DLD1 (cell line): ENCODE data around the gene ACP7.
"Not testable (repeated sequence)": the region's sequence is repeated elsewhere in the genome, so short reads cannot be mapped to it uniquely, and the experiment has no call there.

ENCODE experiments used
- in situ Hi-C: cut with HindIII; loops from 2 replicates; pipeline ENCODE4 v1.10.0; 2017; ENCODE audit warnings: low sequenced_read_pairs

The ACP7 gene

GRCh38 chr19:39129116-39129515 lies 44.9 kb downstream of the ACP7 start:
- in situ Hi-C loops = no loop called here

DNA sequence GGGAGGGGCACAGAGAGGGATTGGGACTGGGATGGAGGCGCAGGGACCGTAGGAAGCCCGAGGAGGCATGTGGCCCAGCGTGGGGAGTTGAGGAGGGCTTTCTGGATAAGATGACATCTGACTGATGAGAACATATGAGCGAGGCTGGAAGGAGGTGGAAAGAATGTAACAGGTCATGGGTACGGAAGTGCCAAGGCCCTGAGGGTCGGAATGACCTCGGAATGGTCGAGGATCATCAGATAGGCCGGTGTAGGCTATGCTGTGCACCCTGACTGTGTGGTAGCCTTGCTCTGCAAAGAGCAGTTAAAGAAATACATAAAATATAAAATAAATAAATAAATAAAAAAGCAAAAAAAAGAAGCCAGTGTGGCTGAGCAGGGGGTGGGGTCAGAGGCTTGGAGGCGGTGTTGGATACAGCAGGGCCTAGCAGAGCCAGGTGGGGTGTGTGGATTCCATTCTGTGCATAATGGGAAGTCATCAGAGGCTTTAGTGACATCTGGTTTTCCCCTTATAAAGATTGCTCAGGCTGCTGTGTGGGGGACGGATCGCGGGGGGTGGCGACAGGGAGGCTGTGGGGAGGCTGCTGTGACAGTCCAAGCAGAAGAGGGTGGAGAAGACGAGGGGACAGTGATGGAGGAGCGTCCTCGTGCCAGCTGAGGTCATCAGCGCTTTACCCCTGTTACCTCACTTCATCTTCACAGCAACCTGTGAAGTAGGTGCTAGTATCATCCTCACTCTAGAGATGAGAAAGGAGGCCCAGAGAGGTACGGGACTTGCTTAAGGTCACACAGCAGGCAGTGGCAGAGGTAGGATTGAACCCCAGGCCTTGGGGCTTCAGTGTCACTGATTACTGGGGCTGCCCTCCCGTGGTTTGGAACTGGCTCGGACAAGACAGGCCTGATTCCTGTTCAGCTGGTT lies 46.4 kb downstream of the ACP7 start:
- in situ Hi-C loops = no loop called here

DNA sequence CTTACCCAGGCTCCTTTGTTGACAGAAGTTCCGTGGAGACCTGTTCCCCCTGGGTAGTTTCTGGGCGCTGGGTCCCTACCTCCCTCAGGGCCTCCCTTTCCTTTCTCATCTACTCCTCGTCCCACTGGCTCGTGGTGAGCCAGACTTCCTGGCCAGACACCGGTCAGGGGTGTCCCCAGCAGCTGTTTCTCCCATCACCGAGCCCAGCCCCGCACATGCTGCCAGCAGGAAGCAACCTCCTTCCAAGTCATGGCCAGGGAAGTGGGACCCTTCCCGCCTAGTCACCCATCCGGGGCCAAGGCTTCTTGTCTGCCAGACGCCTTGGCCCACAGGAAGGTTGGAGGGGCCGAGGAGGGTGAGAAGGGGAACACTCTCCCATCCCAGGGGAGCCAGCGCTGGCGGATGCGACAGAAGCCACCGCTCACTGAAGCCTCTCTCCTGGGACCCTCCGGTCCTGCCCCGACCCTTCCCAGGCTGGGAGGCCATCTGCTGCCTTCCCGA lies 47.1 kb downstream of the ACP7 start:
- in situ Hi-C loops = no loop called here

- in situ Hi-C loops = no loop called here
Observed at GRCh38 chr19:39132344-39132969, 48.3 kb downstream of the ACP7 start.

DNA sequence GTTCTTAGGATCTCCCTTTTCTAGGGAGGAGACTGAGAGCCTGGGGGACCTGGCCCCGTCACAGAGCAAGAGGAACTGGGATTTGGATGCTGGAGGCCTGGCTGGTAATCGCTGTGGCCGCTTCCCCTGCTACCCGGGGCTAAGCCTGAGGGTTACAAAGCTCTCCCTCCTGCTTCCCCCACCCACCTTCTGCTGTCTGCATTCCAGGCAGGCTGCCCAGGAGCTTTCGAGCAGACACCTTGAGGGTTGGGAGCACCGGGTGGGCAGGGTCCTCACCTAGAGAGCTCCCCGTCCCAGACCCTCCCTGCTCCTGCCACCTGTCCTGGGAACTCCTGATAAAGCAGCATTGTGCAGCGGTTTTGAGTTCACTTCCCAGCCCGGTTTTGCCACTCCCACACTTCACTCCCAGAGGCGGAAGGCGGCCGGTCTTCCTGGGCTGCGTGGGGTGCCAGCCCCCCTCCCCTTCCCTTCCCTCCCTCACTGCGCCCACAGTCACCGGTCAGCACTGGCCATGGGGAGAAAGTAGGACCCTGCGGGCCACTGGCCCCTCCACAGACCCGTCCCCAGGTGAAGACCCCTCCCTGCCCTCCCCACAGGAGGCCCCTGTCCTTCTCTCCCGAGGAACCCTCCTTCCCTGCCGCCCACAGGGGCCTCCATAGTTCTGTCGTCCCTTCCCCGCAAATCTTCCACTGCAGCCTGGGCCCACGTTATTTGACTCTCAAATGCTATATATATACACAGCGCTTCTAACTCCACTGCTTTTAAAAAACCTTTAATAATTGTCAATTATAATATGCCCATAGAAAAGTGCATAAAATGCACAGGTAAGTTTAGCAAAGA lies 49.5 kb downstream of the ACP7 start:
- in situ Hi-C loops = no loop called here

DNA sequence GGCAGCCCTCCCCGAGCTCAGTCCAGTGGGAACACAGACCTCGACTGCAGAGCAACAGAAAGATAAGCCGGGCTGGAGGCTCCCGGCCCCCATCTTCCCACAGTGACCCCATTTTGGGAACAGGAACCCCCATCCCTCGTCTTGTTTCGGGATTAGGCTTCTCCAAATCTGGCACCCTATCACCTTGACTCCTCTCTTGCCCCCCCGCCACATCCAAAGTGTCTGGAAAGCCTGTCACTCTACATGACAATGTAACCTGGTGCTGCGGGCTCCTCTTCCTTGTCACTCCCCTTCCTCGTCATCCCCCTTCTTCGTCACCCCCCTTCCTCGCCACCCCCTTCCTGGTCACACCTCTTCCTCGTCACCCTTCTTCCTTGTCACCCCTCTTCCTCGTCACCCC lies 51.5 kb downstream of the ACP7 start:
- in situ Hi-C loops = no loop called here

GRCh38 chr19:39136225-39136940 lies 52.2 kb downstream of the ACP7 start:
- in situ Hi-C loops = no loop called here

- in situ Hi-C loops = no loop called here
Observed at GRCh38 chr19:39137131-39137530, 53.0 kb downstream of the ACP7 start.

DNA sequence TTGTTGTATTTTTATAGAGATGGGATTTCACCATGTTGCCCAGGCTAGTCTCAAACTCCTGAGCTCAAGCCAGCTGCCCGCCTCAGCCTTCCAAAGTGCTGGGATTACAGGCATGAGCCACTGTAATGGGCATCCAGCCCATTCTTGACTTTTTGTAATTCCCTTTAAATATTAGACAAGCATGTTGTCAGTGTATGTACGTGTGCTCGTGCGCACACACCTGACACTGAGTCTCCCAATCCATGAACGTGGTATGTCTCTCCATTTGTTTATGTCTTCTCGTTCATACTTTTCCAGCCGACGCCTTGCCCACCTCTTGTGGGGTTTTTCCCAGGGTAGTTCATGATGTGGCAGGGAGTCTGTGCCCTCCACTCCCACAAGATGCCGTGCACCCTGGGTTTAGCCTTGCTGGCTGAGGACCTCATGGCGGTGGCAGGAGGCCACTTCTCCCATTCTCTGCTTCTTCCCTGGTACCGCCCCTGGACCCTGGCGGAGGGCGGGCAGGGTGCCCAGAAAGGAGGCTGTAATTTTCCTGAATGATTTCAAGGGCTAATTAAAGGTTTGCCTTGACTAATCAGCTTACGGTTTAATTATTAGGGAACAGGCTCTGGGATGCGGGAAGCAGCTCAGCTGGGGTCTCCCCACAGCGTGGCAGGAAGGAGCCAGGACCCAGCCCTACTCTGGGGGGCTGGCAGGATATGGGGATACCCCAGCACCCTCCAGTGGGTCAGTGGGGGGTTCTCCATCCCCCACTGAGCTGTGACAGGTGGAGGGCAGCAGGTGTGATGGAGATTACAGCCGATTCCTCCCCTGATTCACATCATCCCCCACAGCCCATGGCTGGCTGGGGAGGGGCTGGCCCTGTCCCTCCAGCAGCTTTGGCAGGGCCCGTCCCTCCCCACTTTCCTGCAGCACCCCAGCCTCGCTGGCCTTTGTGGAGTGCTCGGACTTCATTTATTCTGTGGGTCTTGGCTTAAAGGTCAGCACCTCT lies 54.3 kb downstream of the ACP7 start:
- in situ Hi-C loops = no loop called here

DNA sequence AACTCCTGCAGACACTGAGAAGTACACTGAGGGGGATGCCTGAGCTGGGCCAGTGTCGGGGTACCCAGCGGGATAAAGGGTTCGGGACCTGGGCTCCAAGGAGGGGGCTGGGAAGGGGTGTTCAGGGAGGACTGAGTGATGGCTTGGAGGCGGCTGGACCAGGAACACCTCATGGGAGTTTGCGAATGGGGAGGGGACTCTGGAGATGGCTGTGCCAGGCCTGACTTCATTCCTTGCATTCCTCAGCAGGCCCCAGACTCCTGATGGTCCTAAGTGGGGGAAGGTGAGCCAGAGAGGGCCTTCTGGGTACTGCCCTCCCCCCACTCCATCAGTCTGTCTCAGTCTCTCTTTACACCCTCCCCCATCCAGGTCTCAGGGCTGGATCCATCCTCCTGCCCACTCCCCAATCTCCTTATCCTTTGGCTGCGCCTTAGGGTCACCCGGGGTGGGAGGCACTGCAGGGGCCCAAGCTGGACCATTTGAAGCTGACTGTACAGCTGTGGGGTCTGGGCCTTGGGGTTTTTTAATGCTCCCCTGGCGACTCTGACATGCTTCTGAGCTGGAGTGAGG lies 55.2 kb downstream of the ACP7 start:
- in situ Hi-C loops = no loop called here

DNA sequence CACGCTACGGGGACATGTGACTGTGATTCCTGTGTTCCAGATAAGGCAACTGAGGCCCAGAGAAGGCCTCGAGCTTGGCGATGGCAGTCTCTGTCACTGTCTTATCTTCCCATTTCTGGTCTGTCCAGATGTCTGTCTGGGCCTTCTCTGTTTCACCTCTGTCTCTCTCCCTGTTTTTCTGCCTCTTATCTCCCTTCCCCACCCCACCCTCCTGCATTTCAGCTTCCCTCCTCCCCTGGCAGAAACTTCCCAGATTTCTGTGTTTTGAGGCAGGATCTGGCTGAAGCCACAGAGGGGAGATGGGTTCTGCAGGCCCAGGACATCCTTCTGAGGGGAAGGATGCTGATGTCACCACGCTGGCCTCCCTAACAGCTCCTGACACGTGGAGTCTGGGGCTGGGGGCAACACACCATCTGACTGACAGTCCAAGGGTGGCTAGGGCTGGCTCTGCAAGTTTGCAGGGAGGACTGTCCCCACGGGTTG lies 55.8 kb downstream of the ACP7 start:
- in situ Hi-C loops = no loop called here

DNA sequence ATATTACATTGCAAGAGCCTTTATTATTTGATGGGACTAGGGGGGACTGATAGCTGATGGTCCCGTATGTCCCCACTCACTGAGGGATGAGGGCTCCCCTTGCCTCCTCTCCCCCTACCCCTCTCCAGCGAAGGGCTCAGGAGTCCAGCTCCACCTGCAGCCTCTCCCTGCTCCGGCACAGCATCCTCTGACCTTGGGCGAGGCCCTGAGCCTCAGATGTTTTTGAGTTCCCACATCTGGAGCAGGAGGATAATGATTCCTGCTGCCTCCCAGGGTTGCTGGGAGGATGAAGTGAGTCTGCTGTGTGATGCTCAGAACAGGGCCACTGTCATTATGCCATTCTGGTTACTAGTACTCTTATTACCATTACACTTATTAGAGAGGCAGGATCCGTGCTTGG lies 56.4 kb downstream of the ACP7 start:
- in situ Hi-C loops = no loop called here

DNA sequence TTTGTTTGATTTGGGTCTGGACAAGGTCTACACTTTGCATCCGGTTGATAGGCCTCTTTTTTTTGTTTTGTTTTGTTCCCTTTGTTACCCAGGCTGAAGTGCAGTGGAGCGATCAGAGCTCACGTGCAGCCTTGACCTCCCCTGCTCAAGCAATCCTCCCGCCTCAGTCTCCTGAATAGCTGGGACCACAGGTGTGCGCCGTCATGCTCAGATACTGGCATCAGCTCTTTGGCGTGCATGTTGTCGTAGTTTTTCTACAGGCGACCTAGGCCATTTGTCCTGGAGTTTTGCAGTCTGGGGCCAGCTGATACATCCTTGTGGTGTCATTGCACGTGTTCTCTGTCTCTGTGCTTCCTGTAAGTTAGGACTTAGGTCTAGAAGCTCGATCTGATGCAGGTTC lies 57.8 kb downstream of the ACP7 start:
- in situ Hi-C loops = no loop called here

DNA sequence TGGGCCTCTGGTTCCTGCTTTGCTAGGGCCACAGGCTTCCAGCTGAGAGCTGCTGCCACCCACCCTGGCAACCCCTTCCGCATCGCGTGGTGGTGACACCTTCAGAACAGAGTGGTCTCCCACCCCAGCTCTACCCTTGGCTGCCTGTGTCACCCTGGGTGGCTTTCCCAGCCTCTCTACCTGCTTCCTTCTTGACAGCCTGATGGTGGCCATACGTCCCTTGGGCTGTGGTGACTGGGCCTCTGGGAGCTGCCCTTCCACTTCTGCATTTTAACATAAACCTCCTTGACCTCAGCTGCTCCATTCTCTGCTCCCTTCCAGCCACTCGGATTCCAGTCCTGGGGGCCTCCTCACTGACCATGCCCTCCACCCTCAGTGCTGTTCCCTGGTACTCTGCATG lies 58.5 kb downstream of the ACP7 start:
- in situ Hi-C loops = no loop called here

DNA sequence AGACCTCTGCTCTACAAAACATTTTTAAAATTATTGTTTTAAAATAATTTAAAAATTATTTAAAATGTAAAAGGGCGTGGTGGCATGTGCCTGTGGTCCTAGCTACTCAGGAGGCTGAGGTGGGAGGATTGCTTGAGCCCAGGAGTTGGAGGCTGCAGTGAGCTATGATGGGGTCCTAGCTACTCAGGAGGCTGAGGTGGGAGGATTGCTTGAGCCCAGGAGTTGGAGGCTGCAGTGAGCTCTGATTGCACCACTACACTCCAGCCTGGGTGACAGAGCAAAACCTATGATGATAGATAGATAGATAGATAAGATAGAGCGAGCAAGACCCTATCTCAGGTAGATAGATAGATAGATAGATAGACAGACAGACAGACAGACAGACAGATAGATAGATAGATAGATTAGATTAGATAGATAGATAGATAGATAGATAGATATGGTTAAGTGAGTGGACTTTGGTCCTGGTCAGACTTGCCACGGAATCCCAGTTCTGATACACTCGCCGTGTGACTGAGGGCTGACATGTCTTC lies 59.7 kb downstream of the ACP7 start:
- in situ Hi-C loops = not testable (repeated sequence)

DNA sequence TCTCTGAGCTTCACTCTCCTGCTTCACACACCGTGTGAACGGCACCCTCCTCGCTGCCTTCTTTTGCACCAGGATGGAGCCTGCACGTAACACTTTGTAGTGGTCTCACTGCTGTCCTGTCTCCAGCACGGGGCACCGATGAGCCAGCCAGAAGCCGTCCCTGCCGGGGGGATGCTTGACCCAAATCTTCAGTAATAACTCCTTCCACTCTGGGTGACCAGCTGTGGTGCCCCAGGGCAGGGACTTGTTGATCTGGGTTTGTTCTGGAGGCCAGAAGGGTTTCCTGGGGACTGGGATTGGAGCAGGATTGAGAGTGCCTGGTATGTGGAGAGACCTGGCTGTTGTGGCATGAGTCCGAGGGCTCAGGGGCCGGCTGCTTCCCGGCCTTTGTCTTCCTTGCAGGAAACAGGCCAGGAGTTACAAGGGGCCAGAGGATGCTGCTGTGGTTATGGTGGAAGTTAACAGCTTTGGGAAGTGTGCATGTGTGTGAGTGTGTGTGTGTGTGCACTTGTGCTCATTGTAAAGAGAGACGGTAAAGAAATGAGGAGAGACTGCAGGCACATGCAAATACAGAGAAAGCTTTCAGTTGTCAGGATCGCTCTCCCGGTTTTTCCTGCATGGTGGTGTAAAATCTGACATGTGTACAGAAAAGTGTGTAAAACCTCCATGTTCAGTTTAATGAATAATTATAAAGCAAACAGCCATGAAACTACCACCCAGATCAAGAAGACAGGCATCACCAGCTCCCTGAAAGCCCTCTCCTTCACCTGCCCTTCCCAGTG lies 60.3 kb downstream of the ACP7 start:
- in situ Hi-C loops = no loop called here

GRCh38 chr19:39145180-39145953 lies 61.2 kb downstream of the ACP7 start:
- in situ Hi-C loops = no loop called here
